ENCODE measurements around the gene ITPR3. TPM values are rescaled to one million over a fixed set of nuclear protein-coding genes. Genes with fewer than 3 reads are reported as not detected.

ITPR3 gene
- total and polyA plus RNA-seq, 2 donors from 2014 or later, result 4.2 to 86.3 TPM

DNA sequence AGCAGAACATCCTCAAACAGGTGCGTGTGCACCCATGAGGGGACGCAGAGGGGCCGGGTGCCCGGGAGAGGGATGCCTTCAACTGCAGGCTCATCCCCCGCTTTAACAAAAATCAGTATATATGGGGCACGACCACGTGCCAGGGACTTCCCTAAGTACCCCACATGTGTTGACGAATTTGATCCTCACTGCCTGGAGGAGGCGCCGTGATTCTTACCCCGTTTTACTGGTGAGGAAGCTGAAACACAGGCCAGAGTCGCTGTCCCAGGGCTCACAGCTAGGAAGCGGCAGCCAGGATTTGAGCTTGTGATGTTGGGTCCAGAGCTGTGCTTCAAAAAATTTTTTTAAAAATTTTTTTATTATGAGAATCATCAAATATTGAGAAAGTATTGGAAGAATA lies 44.8 kb downstream of the ITPR3 start:
- FAIRE-seq, result no peak
- intact Hi-C loops (cut with DNase I), result no loop called here
- no peaks in the 10 kb centered on the region for H3K36me3 ChIP-seq (ENCODE audit: control insufficient read depth in 2 of 3, insufficient read depth in 3 of 3, low read length in 3 of 3)
- no peak overlapping the region for H3K27ac ChIP-seq (ENCODE audit: low read depth in 2 of 2, low read length in 2 of 2)
- no peak overlapping the region for H3K4me3 ChIP-seq (ENCODE audit: low read length in 3 of 3)
- H3K9ac ChIP-seq (ENCODE audit: low read length in 3 of 3), result no peak overlapping the region
- DNase-seq, result no peak
- H3K27me3 ChIP-seq (ENCODE audit: control insufficient read depth, insufficient read depth, low read length), result no peaks in the 10 kb centered on the region
- TF ChIP-seq, protein P1, sequence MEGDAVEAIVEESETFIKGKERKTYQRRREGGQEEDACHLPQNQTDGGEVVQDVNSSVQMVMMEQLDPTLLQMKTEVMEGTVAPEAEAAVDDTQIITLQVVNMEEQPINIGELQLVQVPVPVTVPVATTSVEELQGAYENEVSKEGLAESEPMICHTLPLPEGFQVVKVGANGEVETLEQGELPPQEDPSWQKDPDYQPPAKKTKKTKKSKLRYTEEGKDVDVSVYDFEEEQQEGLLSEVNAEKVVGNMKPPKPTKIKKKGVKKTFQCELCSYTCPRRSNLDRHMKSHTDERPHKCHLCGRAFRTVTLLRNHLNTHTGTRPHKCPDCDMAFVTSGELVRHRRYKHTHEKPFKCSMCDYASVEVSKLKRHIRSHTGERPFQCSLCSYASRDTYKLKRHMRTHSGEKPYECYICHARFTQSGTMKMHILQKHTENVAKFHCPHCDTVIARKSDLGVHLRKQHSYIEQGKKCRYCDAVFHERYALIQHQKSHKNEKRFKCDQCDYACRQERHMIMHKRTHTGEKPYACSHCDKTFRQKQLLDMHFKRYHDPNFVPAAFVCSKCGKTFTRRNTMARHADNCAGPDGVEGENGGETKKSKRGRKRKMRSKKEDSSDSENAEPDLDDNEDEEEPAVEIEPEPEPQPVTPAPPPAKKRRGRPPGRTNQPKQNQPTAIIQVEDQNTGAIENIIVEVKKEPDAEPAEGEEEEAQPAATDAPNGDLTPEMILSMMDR (IDR thresholded peaks at IDR 0.05; ENCODE audit: borderline replicate concordance, extremely low read depth, insufficient read depth), result no peak
- H3K9me3 ChIP-seq (ENCODE audit: control insufficient read depth in 2 of 3, insufficient read depth in 1 of 3, low read length in 3 of 3), result no peaks in the 10 kb centered on the region
- no peaks in the 10 kb centered on the region for H3K4me1 ChIP-seq (ENCODE audit: control insufficient read depth in 2 of 3, insufficient read depth in 2 of 3, low read depth in 1 of 3, low read length in 3 of 3)

DNA sequence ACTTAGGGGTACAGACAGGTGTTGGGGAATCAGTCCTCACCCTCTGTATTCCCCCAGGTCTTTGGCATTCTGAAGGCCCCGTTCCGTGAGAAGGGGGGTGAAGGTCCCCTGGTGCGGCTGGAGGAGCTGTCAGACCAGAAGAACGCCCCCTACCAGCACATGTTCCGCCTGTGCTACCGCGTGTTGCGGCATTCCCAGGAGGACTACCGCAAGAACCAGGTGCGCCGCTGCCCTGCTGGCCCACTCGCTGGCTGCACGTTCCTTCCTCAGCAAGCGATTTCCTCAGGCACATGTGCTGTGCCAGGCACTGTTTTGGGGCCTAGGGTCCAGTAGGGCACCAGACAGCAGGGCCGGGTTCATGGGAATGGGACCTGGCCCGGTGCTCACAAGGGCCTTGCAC lies 46.0 kb downstream of the ITPR3 start:
- intact Hi-C loops (cut with DNase I), result no loop called here
- Histone ChIP-seq H3K4me1 (ENCODE audit: control insufficient read depth in 2 of 3, insufficient read depth in 2 of 3, low read depth in 1 of 3, low read length in 3 of 3) (no peaks in the 10 kb centered on the region), H3K36me3 (ENCODE audit: control insufficient read depth in 2 of 3, insufficient read depth in 3 of 3, low read length in 3 of 3) (no peaks in the 10 kb centered on the region), H3K9ac (ENCODE audit: low read length in 3 of 3) (no peak overlapping the region), H3K4me3 (ENCODE audit: low read length in 3 of 3) (no peak overlapping the region), H3K27ac (ENCODE audit: low read depth in 2 of 2, low read length in 2 of 2) (no peak overlapping the region), H3K9me3 (ENCODE audit: control insufficient read depth in 2 of 3, insufficient read depth in 1 of 3, low read length in 3 of 3) (no peaks in the 10 kb centered on the region), H3K27me3 (ENCODE audit: control insufficient read depth, insufficient read depth, low read length) (no peaks in the 10 kb centered on the region)
- FAIRE-seq (no peak), DNase-seq (no peak)
- TF ChIP-seq, protein P1 (IDR thresholded peaks at IDR 0.05; ENCODE audit: borderline replicate concordance, extremely low read depth, insufficient read depth), result no peak

DNA sequence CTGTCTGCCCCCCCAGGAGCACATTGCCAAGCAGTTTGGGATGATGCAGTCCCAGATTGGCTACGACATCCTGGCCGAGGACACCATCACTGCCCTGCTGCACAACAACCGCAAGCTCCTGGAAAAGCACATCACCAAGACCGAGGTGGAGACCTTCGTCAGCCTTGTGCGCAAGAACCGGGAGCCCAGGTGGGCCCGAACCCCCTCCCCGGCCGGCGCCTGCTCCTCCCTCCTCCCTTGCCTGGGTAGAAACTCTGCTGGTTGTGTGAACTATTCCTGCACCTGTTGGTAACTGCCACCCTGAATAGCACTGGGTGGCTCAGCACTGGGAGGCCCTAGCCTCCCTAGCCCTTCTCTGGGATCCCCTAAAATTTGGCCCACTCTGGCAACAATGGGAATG lies 46.7 kb downstream of the ITPR3 start:
- Histone ChIP-seq H3K4me3 (ENCODE audit: low read length in 3 of 3) (no peak overlapping the region), H3K27ac (ENCODE audit: low read depth in 2 of 2, low read length in 2 of 2) (no peak overlapping the region), H3K4me1 (ENCODE audit: control insufficient read depth in 2 of 3, insufficient read depth in 2 of 3, low read depth in 1 of 3, low read length in 3 of 3) (no peaks in the 10 kb centered on the region), H3K9ac (ENCODE audit: low read length in 3 of 3) (no peak overlapping the region), H3K9me3 (ENCODE audit: control insufficient read depth in 2 of 3, insufficient read depth in 1 of 3, low read length in 3 of 3) (no peaks in the 10 kb centered on the region), H3K36me3 (ENCODE audit: control insufficient read depth in 2 of 3, insufficient read depth in 3 of 3, low read length in 3 of 3) (no peaks in the 10 kb centered on the region), H3K27me3 (ENCODE audit: control insufficient read depth, insufficient read depth, low read length) (no peaks in the 10 kb centered on the region)
- TF ChIP-seq, protein P1 (IDR thresholded peaks at IDR 0.05; ENCODE audit: borderline replicate concordance, extremely low read depth, insufficient read depth), result no peak
- FAIRE-seq, result no peak
- no peak for DNase-seq
- intact Hi-C loops (cut with DNase I), result no loop called here

DNA sequence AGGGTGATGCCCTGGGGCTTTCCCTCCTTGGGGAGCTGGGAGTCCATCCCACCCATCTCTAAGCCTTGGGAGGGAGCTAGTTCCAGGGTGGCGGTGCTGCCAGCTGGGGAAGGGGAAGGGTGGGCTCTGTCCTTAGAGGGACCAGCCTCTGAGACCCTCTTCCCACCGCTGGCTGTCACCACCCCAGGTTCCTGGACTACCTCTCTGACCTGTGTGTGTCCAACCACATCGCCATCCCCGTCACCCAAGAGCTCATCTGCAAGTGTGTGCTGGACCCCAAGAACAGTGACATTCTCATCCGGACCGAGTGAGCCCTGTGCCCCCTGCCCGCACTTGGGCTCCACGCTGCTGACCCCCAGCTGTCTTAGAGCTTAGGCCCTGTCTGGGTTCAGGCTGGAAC lies 47.2 kb downstream of the ITPR3 start:
- Histone ChIP-seq H3K9ac (ENCODE audit: low read length in 3 of 3) (no peak overlapping the region), H3K27me3 (ENCODE audit: control insufficient read depth, insufficient read depth, low read length) (no peaks in the 10 kb centered on the region), H3K4me1 (ENCODE audit: control insufficient read depth in 2 of 3, insufficient read depth in 2 of 3, low read depth in 1 of 3, low read length in 3 of 3) (no peaks in the 10 kb centered on the region), H3K36me3 (ENCODE audit: control insufficient read depth in 2 of 3, insufficient read depth in 3 of 3, low read length in 3 of 3) (no peaks in the 10 kb centered on the region), H3K27ac (ENCODE audit: low read depth in 2 of 2, low read length in 2 of 2) (no peak overlapping the region), H3K4me3 (ENCODE audit: low read length in 3 of 3) (no peak overlapping the region), H3K9me3 (ENCODE audit: control insufficient read depth in 2 of 3, insufficient read depth in 1 of 3, low read length in 3 of 3) (no peaks in the 10 kb centered on the region)
- DNase-seq (no peak), FAIRE-seq (no peak)
- TF ChIP-seq, protein P1 (IDR thresholded peaks at IDR 0.05; ENCODE audit: borderline replicate concordance, extremely low read depth, insufficient read depth), result no peak
- intact Hi-C loops (cut with DNase I), result no loop called here

Measured in kidney (tissue), 14 donors.